GM18909 (cell line): Measurements from ENCODE around the gene TCF19.
"Not testable (repeated sequence)": the region's sequence is repeated elsewhere in the genome, so short reads cannot be mapped to it uniquely, and the experiment has no call there.

Source experiments
- ATAC-seq: cut with Tn5 transposase; IDR thresholded peaks from one replicate; pipeline ENCODE4 v1.9.1; 2021; ENCODE audit warnings: mild to moderate bottlenecking; ENCODE audit not compliant: unreplicated experiment, poor library complexity

TCF19 gene

GRCh38 chr6:31175971-31176370, 17.6 kb downstream of the TCF19 start:
- no peak for ATAC-seq

- no peak for ATAC-seq
These were observed 20.0 kb downstream of the TCF19 start for GRCh38 chr6:31178143-31179041.

- no peak for ATAC-seq
These were observed 20.6 kb downstream of the TCF19 start for GRCh38 chr6:31179042-31179386.

- ATAC-seq = no peak
These were observed 21.5 kb downstream of the TCF19 start for GRCh38 chr6:31179896-31180295.

- peak; percentile 70 for ATAC-seq
These were observed 22.1 kb downstream of the TCF19 start for GRCh38 chr6:31180500-31180899.

- ATAC-seq = not testable (repeated sequence)
These were observed 24.9 kb downstream of the TCF19 start for GRCh38 chr6:31183287-31183686.

GRCh38 chr6:31183859-31184258, 25.5 kb downstream of the TCF19 start:
- ATAC-seq = not testable (repeated sequence)

GRCh38 chr6:31185695-31186051, 27.3 kb downstream of the TCF19 start:
- not testable (repeated sequence) for ATAC-seq

GRCh38 chr6:31186052-31186734, 27.8 kb downstream of the TCF19 start:
- ATAC-seq = no peak

- ATAC-seq = no peak
These were observed 29.4 kb downstream of the TCF19 start for GRCh38 chr6:31187780-31188194.

- ATAC-seq = not testable (repeated sequence)
These were observed 30.8 kb downstream of the TCF19 start for GRCh38 chr6:31189223-31189622.

GRCh38 chr6:31190488-31190887, 32.1 kb downstream of the TCF19 start:
- ATAC-seq = no peak

GRCh38 chr6:31192431-31193105, 34.2 kb downstream of the TCF19 start:
- ATAC-seq = not testable (repeated sequence)

- ATAC-seq = no peak
These were observed 34.8 kb downstream of the TCF19 start for GRCh38 chr6:31193206-31193605.

- no peak for ATAC-seq
These were observed 35.9 kb downstream of the TCF19 start for GRCh38 chr6:31194061-31194834.

GRCh38 chr6:31195308-31195979, 37.1 kb downstream of the TCF19 start:
- ATAC-seq = not testable (repeated sequence)

GRCh38 chr6:31196251-31197022, 38.0 kb downstream of the TCF19 start:
- ATAC-seq = not testable (repeated sequence)

- peak; percentile 66 for ATAC-seq
These were observed 39.3 kb downstream of the TCF19 start for GRCh38 chr6:31197559-31198305.
